Sigmoid colon (tissue), 7 donors: ENCODE results near the gene BRSK2. TPM values are rescaled to one million over a fixed set of nuclear protein-coding genes. Genes with fewer than 3 reads are reported as not detected.
"Not testable (repeated sequence)": the region's sequence is repeated elsewhere in the genome, so short reads cannot be mapped to it uniquely, and the experiment has no call there.

Source experiments
- DNase-seq: peaks from one replicate; pipeline ENCODE4 v3.0.0-alpha.2; 2019
- H3K27ac ChIP-seq, 4 donors: fragments of 200-600 bp; sonication (generic); one replicate each; pipeline ENCODE4 v1.5.1; 2016 to 2019; ENCODE audit warnings: mild to moderate bottlenecking in 1 of 4
- H3K27me3 ChIP-seq, 3 donors: fragments of 200-600 bp; sonication (generic); one replicate each; pipeline ENCODE4 v1.5.1; 2019; ENCODE audit warnings: mild to moderate bottlenecking in 1 of 3
- H3K36me3 ChIP-seq, 4 donors: fragments of 200-600 bp; sonication (generic); one replicate each; pipeline ENCODE4 v1.5.1; 2016 to 2019
- H3K4me1 ChIP-seq, 4 donors: fragments of 200-600 bp; sonication (generic); one replicate each; pipeline ENCODE4 v1.5.1; 2017 to 2019
- H3K4me3 ChIP-seq, 4 donors: fragments of 200-600 bp; sonication (generic); one replicate each; pipeline ENCODE4 v1.5.1; 2017 to 2019; ENCODE audit warnings: mild to moderate bottlenecking in 2 of 4, moderate library complexity in 1 of 4
- H3K9me3 ChIP-seq, 4 donors: fragments of 200-600 bp in 3 of 4; sonication (generic) in 3 of 4; one replicate each; pipeline versions ENCODE4 v1.5.1 to v1.6.1; 2013 to 2019
- CTCF ChIP-seq, 4 experiments: fragments of 450-650 bp in 3 of 4; fragments of 200-600 bp in 1 of 4; IDR thresholded peaks; one replicate each; pipeline ENCODE4 v1.5.1; 2016 to 2019; ENCODE audit warnings: antibody characterized with exemption in 4 of 4, mild to moderate bottlenecking in 3 of 4, moderate library complexity in 2 of 4
- EP300 ChIP-seq, 4 donors: sonication (generic); formaldehyde crosslinking; IDR thresholded peaks; one replicate each; pipeline ENCODE4 v1.6.1; 2017; ENCODE audit warnings: antibody characterized with exemption in 4 of 4
- POLR2A ChIP-seq, 2 donors: fragments of 450-650 bp; IDR thresholded peaks; one replicate each; pipeline ENCODE4 v1.6.1; 2016; ENCODE audit warnings: antibody characterized with exemption in 2 of 2, mild to moderate bottlenecking in 2 of 2, moderate library complexity in 2 of 2
- POLR2AphosphoS5 ChIP-seq, 4 donors: sonication (generic); formaldehyde crosslinking; IDR thresholded peaks; one replicate each; pipeline ENCODE4 v1.6.1; 2017; ENCODE audit warnings: antibody characterized with exemption in 4 of 4
- WGBS, 2 donors: extraction: QIAGEN DNeasy Blood & Tissue Kit; methylation state at CpG; one replicate each; pipeline ENCODE4 v1.1.7; 2013; 5-methylcytosine and 5-hydroxymethylcytosine counted together
- intact Hi-C: fragments of 100-400 bp; cut with DNase I; formaldehyde crosslinking; loops from one replicate; pipeline ENCODE4 v1.15.1; 2023
- polyA plus RNA-seq, 3 donors: library from polyadenylated mRNA; stranded (reverse); fragments of 200-250 nt; gene quantifications; one replicate each; pipeline ENCODE4 v1.2.3, GENCODE V29; 2013
- total RNA-seq, 4 donors: library from RNA; depleted of rRNA; stranded (reverse); fragments of >200 nt; gene quantifications; one replicate each; pipeline ENCODE4 v1.1.0, GENCODE V29; 2016
- donor health status: healthy with polysubstance abuse.
- donor health status: Bipolar disorder and iron deficiency.
- donor health status: healthy.

BRSK2 gene
- total and polyA plus RNA-seq, 7 donors, result 1.7 to 3.2 (median 1.9) TPM; not detected in 2

- 75 to 85% methylated on average over 11 of the region's 11 CpGs for WGBS, 2 donors
- peaks cover 0 to 24% (median 16%) of the 10 kb centered on the region in 3 donors for H3K27me3 ChIP-seq
- H3K4me3 ChIP-seq, result no peak overlapping the region
- intact Hi-C loops, result no loop called here
- TF ChIP-seq EP300 (IDR thresholded peaks at IDR 0.05) (no peak), POLR2AphosphoS5 (IDR thresholded peaks at IDR 0.05) (no peak), POLR2A (IDR thresholded peaks at IDR 0.05) (no peak), CTCF (IDR thresholded peaks at IDR 0.05) (no peak)
- H3K27ac ChIP-seq, result no peak overlapping the region
- H3K4me1 ChIP-seq, result no peaks in the 10 kb centered on the region
- no peak for DNase-seq
- H3K36me3 ChIP-seq, result no peaks in the 10 kb centered on the region
- peaks cover 8 to 27% (median 24%) of the 10 kb centered on the region in 4 donors for H3K9me3 ChIP-seq
Observed at GRCh38 chr11:1421291-1421690, 31.6 kb downstream of the BRSK2 start.

- Histone ChIP-seq H3K9me3 (peaks cover 4 to 22% (median 16%) of the 10 kb centered on the region in 4 donors), H3K36me3 (no peaks in the 10 kb centered on the region), H3K4me1 (no peaks in the 10 kb centered on the region), H3K27me3 (peaks cover 0 to 25% (median 16%) of the 10 kb centered on the region in 3 donors), H3K27ac (no peak overlapping the region), H3K4me3 (no peak overlapping the region)
- intact Hi-C loops, result no loop called here
- DNase-seq, result no peak
- TF ChIP-seq POLR2A (IDR thresholded peaks at IDR 0.05) (no peak), POLR2AphosphoS5 (IDR thresholded peaks at IDR 0.05) (no peak), EP300 (IDR thresholded peaks at IDR 0.05) (no peak), CTCF (IDR thresholded peaks at IDR 0.05) (no peak)
- WGBS, 2 donors, result 52 to 59% methylated on average over 9 of the region's 9 CpGs
Observed at GRCh38 chr11:1422481-1422880, 32.7 kb downstream of the BRSK2 start.

- no peak for DNase-seq
- H3K27me3 ChIP-seq, result peaks cover 0 to 25% (median 16%) of the 10 kb centered on the region in 3 donors
- TF ChIP-seq CTCF (IDR thresholded peaks at IDR 0.05), result no peak
- no peak for TF ChIP-seq EP300 (IDR thresholded peaks at IDR 0.05)
- no peak for TF ChIP-seq POLR2AphosphoS5 (IDR thresholded peaks at IDR 0.05)
- TF ChIP-seq POLR2A (IDR thresholded peaks at IDR 0.05), result no peak
- H3K9me3 ChIP-seq, result peaks cover 2 to 18% (median 12%) of the 10 kb centered on the region in 4 donors
- no peak overlapping the region for H3K27ac ChIP-seq
- 70 to 83% methylated on average over 15 of the region's 15 CpGs for WGBS, 2 donors
- intact Hi-C loops, result no loop called here
- H3K4me1 ChIP-seq, result no peaks in the 10 kb centered on the region
- H3K4me3 ChIP-seq, result no peak overlapping the region
- H3K36me3 ChIP-seq, result no peaks in the 10 kb centered on the region
Observed at GRCh38 chr11:1422981-1423380, 33.2 kb downstream of the BRSK2 start.

GRCh38 chr11:1423406-1423805 is 33.7 kb downstream of the BRSK2 start:
- 23 to 77% methylated on average over 21 to 22 of the region's 22 CpGs for WGBS, 2 donors
- H3K27ac ChIP-seq, DNase-seq, intact Hi-C loops, H3K4me3 ChIP-seq, H3K4me1 ChIP-seq, H3K36me3 ChIP-seq: not testable (repeated sequence)
- Histone ChIP-seq H3K9me3 (peaks cover 0 to 14% (median 9%) of the 10 kb centered on the region in 4 donors), H3K27me3 (peaks cover 0 to 25% (median 16%) of the 10 kb centered on the region in 3 donors)

GRCh38 chr11:1425006-1425405 is 35.3 kb downstream of the BRSK2 start:
- 83 to 87% methylated on average over 22 of the region's 22 CpGs for WGBS, 2 donors
- no peak overlapping the region for H3K27ac ChIP-seq
- no peaks in the 10 kb centered on the region for H3K4me1 ChIP-seq
- no peak overlapping the region for H3K4me3 ChIP-seq
- TF ChIP-seq POLR2A (IDR thresholded peaks at IDR 0.05) (no peak), EP300 (IDR thresholded peaks at IDR 0.05) (no peak), POLR2AphosphoS5 (IDR thresholded peaks at IDR 0.05) (no peak), CTCF (IDR thresholded peaks at IDR 0.05) (no peak)
- no peaks in the 10 kb centered on the region for H3K36me3 ChIP-seq
- peaks cover 0 to 25% (median 16%) of the 10 kb centered on the region in 3 donors for H3K27me3 ChIP-seq
- no peaks in the 10 kb centered on the region for H3K9me3 ChIP-seq
- intact Hi-C loops, result no loop called here
- no peak for DNase-seq
